OCI-LY3 (cell line): ENCODE data around the gene TTC9B.

Experiments used
- H2AFZ ChIP-seq: fragments of 200-600, 300-600 bp; shearing (Covaris generic); 2 replicates; pipeline ENCODE4 v1.6.0; 2014; ENCODE audit warnings: antibody characterized with exemption, low read depth, low read length
- H3K27ac ChIP-seq: fragments of 200-600, 300-600 bp; sonication (generic); 2 replicates; pipeline ENCODE4 v1.5.1; 2014; ENCODE audit warnings: mild to moderate bottlenecking, low read length, moderate library complexity, mixed read lengths
- H3K27me3 ChIP-seq: fragments of 200-600, 300-600 bp; sonication (generic); 2 replicates; pipeline ENCODE4 v1.6.1; 2014; ENCODE audit warnings: low read depth, low read length, mixed read lengths
- H3K36me3 ChIP-seq: fragments of 200-600, 300-600 bp; sonication (generic); replicated peaks from 2 replicates; pipeline ENCODE3; 2014; ENCODE audit warnings: low read depth, low read length, mixed read lengths
- H3K4me1 ChIP-seq: fragments of 300-600, 200-600 bp; sonication (generic); 2 replicates; pipeline ENCODE4 v1.6.1; 2014; ENCODE audit warnings: low read length, mixed read lengths
- H3K4me2 ChIP-seq: fragments of 200-600, 300-600 bp; sonication (generic); 2 replicates; pipeline ENCODE4 v1.6.1; 2014; ENCODE audit warnings: low read length, mixed read lengths
- H3K4me3 ChIP-seq: fragments of 300-600, 200-600 bp; sonication (generic); 2 replicates; pipeline ENCODE4 v1.5.1; 2014; ENCODE audit warnings: antibody characterized with exemption, mild to moderate bottlenecking, low read length, moderate library complexity
- H3K79me2 ChIP-seq: fragments of 300-600, 200-600 bp; shearing (Covaris generic); 2 replicates; pipeline ENCODE4 v1.6.1; 2014; ENCODE audit warnings: mild to moderate bottlenecking, low read length, mixed read lengths
- H3K9ac ChIP-seq: fragments of 300-600, 200-600 bp; shearing (Covaris generic); 2 replicates; pipeline ENCODE4 v1.6.0; 2014; ENCODE audit warnings: mild to moderate bottlenecking, low read length, moderate library complexity
- H3K9me3 ChIP-seq: fragments of 200-600, 300-600 bp; shearing (Covaris generic); 2 replicates; pipeline ENCODE4 v1.6.1; 2014; ENCODE audit warnings: low read length, mixed read lengths; ENCODE audit not compliant: insufficient read depth
- H4K20me1 ChIP-seq: fragments of 200-600, 300-600 bp; sonication (generic); 2 replicates; pipeline ENCODE4 v1.6.1; 2016; ENCODE audit warnings: low read length, mixed read lengths; ENCODE audit not compliant: insufficient read depth
- EZH2phosphoT487 ChIP-seq: fragments of 200-600 bp; shearing (Covaris generic); IDR thresholded peaks from 2 replicates; pipeline ENCODE4 v1.6.1; 2018; ENCODE audit warnings: antibody characterized with exemption, mixed run types, low read depth
- TF ChIP-seq, protein P1 (sequence below): fragments of 200-600, 300-600 bp; sonication (generic); IDR thresholded peaks from 2 replicates; pipeline ENCODE4 v1.5.1; 2014; ENCODE audit warnings: antibody characterized with exemption, low read length, low read depth

TTC9B gene

DNA sequence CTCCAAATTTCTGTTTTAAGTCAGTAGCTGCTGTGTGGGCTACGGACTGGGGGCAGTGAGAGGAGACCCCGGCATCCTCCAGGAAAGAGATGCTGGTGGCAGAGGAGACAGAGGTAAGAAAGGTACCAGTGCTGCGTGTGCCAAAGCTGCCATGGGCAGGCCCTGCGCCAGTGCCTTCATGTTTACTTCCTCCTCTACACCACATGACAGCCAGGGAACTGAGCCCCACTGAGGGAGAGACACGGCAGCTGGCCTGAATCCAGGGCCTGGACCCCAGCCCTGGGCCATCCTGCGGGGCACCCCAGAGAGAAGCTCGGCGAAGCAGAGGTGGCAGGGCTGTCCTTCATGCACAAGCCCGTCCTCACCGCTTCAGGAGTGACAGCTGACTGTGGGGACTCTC lies 31.0 kb upstream of the TTC9B start:
- Histone ChIP-seq H3K27me3 (no peaks in the 10 kb centered on the region), H3K36me3 (peaks cover 6% of the 10 kb centered on the region), H3K79me2 (no peaks in the 10 kb centered on the region), H3K9ac (no peak overlapping the region), H3K4me3 (no peak overlapping the region), H3K4me1 (no peaks in the 10 kb centered on the region), H3K4me2 (no peak overlapping the region), H3K9me3 (no peaks in the 10 kb centered on the region), H3K27ac (no peak overlapping the region), H4K20me1 (peaks cover 34% of the 10 kb centered on the region), H2AFZ (no peak overlapping the region)
- TF ChIP-seq EZH2phosphoT487, result no peak
- TF ChIP-seq, protein P1, sequence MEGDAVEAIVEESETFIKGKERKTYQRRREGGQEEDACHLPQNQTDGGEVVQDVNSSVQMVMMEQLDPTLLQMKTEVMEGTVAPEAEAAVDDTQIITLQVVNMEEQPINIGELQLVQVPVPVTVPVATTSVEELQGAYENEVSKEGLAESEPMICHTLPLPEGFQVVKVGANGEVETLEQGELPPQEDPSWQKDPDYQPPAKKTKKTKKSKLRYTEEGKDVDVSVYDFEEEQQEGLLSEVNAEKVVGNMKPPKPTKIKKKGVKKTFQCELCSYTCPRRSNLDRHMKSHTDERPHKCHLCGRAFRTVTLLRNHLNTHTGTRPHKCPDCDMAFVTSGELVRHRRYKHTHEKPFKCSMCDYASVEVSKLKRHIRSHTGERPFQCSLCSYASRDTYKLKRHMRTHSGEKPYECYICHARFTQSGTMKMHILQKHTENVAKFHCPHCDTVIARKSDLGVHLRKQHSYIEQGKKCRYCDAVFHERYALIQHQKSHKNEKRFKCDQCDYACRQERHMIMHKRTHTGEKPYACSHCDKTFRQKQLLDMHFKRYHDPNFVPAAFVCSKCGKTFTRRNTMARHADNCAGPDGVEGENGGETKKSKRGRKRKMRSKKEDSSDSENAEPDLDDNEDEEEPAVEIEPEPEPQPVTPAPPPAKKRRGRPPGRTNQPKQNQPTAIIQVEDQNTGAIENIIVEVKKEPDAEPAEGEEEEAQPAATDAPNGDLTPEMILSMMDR, result no peak

DNA sequence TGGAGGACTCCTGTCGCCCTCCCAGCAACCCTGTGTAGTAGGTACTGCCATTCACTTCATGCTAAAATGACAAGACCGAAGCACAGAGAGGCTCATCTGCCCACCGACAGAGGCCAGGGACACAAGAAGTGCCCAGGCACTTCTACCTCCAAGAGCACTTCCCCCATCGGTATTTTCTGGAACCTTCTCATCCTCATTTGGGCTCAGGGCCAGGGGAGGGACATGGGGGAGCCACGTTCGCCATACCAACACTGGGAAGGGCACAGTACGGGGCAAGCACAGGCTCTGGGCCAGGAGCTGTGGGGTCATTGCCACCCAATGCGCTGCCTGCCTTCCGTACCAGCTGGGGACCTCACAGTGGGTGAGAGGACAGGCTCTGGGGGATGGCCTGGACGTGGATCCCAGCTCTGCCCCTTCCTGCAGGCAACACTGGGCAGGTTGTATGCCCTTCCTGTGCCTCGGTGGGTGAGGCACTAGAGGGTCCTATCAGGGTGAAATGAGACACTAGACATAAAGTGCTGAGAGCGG lies 29.6 kb upstream of the TTC9B start:
- Histone ChIP-seq H3K4me1 (no peaks in the 10 kb centered on the region), H3K9ac (no peak overlapping the region), H3K4me2 (no peak overlapping the region), H3K79me2 (no peaks in the 10 kb centered on the region), H3K9me3 (no peaks in the 10 kb centered on the region), H3K36me3 (peaks cover 6% of the 10 kb centered on the region), H3K4me3 (no peak overlapping the region), H3K27me3 (no peaks in the 10 kb centered on the region), H3K27ac (no peak overlapping the region), H4K20me1 (peaks cover 31% of the 10 kb centered on the region), H2AFZ (no peak overlapping the region)
- TF ChIP-seq, protein P1, result no peak
- no peak for TF ChIP-seq EZH2phosphoT487

DNA sequence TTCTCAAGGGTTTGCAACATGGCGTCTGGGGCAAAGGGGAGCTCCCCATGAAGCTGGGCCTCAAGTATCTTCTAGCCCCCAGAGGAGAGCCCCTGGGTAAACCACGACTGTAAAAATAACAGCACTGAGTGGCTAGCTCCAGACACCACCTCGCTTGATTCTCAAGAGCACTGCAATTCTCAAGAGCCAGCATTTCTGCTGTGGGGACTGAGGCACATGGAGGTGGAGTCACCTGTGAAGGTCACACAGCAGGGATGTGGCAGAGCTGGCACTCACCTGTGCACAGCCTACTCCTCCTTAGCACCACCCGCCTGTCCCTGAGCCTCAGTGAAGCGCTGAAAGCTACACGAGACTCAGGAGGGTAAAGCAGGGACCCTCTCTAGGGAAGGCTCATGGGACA lies 29.0 kb upstream of the TTC9B start:
- no peaks in the 10 kb centered on the region for H3K9me3 ChIP-seq
- H3K36me3 ChIP-seq, result peaks cover 2% of the 10 kb centered on the region
- H3K79me2 ChIP-seq, result no peaks in the 10 kb centered on the region
- no peaks in the 10 kb centered on the region for H3K27me3 ChIP-seq
- TF ChIP-seq, protein P1, result no peak
- TF ChIP-seq EZH2phosphoT487, result no peak
- H3K27ac ChIP-seq, result no peak overlapping the region
- peaks cover 25% of the 10 kb centered on the region for H4K20me1 ChIP-seq
- H3K4me1 ChIP-seq, result no peaks in the 10 kb centered on the region
- no peak overlapping the region for H2AFZ ChIP-seq
- H3K4me3 ChIP-seq, result no peak overlapping the region
- H3K9ac ChIP-seq, result no peak overlapping the region
- H3K4me2 ChIP-seq, result no peak overlapping the region

DNA sequence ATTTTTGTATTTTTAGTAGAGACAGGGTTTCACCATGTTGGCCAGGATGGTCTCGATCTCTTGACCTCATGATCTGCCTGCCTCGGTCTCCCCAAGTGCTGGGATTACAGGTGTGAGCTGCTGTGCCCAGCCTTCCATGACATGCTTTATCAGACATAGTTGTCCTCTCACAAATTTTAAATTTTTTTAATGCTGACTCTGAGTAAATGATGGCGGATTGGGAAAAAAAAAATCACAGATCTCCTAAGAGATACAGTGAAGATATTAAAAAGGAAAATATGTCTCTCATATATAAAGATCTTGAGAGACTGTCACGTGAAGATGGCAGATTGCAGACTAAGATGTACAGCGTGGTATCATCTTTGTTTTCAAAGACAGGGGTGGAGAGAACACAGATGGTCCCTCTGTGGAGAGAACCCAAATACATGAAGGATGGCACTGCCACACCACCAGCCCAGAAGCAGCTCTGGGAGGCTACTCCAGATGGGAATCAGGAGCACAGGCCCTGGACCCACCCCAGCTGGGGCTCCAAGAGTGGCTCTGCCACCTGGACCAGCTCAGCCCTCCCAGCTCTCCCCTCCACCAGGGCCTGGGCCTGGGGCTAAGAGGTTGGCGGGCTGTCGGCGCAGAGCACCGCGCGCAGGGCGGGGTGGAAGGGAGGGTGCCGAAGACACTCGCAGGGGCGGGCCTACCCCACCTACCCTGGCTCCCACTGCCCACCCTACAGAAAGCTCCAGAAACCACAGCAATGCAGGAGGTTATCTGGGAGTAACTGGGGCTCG lies 28.3 kb upstream of the TTC9B start:
- Histone ChIP-seq H3K9me3 (no peaks in the 10 kb centered on the region), H3K79me2 (no peaks in the 10 kb centered on the region), H3K27ac (no peak overlapping the region), H3K27me3 (no peaks in the 10 kb centered on the region), H3K4me1 (no peaks in the 10 kb centered on the region), H3K4me3 (no peak overlapping the region), H4K20me1 (peaks cover 22% of the 10 kb centered on the region), H3K9ac (no peak overlapping the region), H3K36me3 (peaks cover 7% of the 10 kb centered on the region), H3K4me2 (no peak overlapping the region), H2AFZ (no peak overlapping the region)
- TF ChIP-seq, protein P1, result no peak
- TF ChIP-seq EZH2phosphoT487, result no peak
